H1 (cell line): ENCODE results near the gene E2F2.

Source experiments
- BRCA1 ChIP-seq: IDR thresholded peaks from 2 replicates; pipeline ENCODE4 v1.6.1; 2012; ENCODE audit warnings: low read depth, low read length, improper control_type of control experiment
- CEBPB ChIP-seq: IDR thresholded peaks from 2 replicates; pipeline ENCODE4 v1.6.1; 2012; ENCODE audit warnings: low read depth, low read length
- CTCF ChIP-seq, 3 experiments: IDR thresholded peaks; 1 replicate in 2 of 3; 2 replicates in 1 of 3; pipeline versions ENCODE4 v1.5.1 to v1.6.1; 2011; ENCODE audit warnings: low read length in 3 of 3, mild to moderate bottlenecking in 3 of 3, inconsistent platforms in 2 of 3, low read depth in 1 of 3, moderate library complexity in 1 of 3; ENCODE audit not compliant: insufficient read depth in 1 of 3; ENCODE audit errors: control extremely low read depth in 1 of 3
- EP300 ChIP-seq, 2 experiments: IDR thresholded peaks; 1 replicate in 1 of 2; 2 replicates in 1 of 2; pipeline ENCODE4 v1.6.1; 2011 to 2012; ENCODE audit warnings: low read depth in 2 of 2, low read length in 2 of 2, mild to moderate bottlenecking in 2 of 2, borderline replicate concordance in 1 of 2, inconsistent platforms in 1 of 2, moderate library complexity in 1 of 2
- EZH2 ChIP-seq: fragments of 200-600 bp; sonication (generic); IDR thresholded peaks from 2 replicates; pipeline ENCODE4 v1.7.1; 2012; ENCODE audit warnings: low read depth, mild to moderate bottlenecking, moderate library complexity, low read length, inconsistent platforms; ENCODE audit not compliant: severe bottlenecking
- JUND ChIP-seq: IDR thresholded peaks from 2 replicates; pipeline ENCODE4 v1.6.1; 2011; ENCODE audit warnings: mild to moderate bottlenecking, improper control_type of control experiment, low read length
- POLR2A ChIP-seq, 2 experiments: IDR thresholded peaks; 1 replicate in 1 of 2; 2 replicates in 1 of 2; pipeline ENCODE4 v1.6.1; 2011; ENCODE audit warnings: low read depth in 2 of 2, low read length in 2 of 2, mild to moderate bottlenecking in 2 of 2; ENCODE audit errors: control extremely low read depth in 1 of 2
- RAD21 ChIP-seq, 2 experiments: IDR thresholded peaks in 1 of 2; conservative IDR thresholded peaks in 1 of 2; 2 replicates each; pipeline ENCODE4 v1.6.1; 2011; ENCODE audit warnings: low read depth in 2 of 2, low read length in 2 of 2, improper control_type of control experiment in 1 of 2, inconsistent platforms in 1 of 2, mild to moderate bottlenecking in 1 of 2, moderate library complexity in 1 of 2
- SIX5 ChIP-seq: IDR thresholded peaks from 2 replicates; pipeline ENCODE4 v1.6.1; 2011; ENCODE audit warnings: mild to moderate bottlenecking, low read depth, low read length
- SRF ChIP-seq: IDR thresholded peaks from 2 replicates; pipeline ENCODE4 v1.6.1; 2011; ENCODE audit warnings: mild to moderate bottlenecking, low read depth, low read length, moderate library complexity
- TAF1 ChIP-seq: IDR thresholded peaks from 2 replicates; pipeline ENCODE4 v1.6.1; 2011; ENCODE audit warnings: mild to moderate bottlenecking, low read depth, low read length
- TEAD4 ChIP-seq: IDR thresholded peaks from 2 replicates; pipeline ENCODE4 v1.6.1; 2012; ENCODE audit warnings: low read depth, low read length, inconsistent platforms, mixed read lengths
- TF ChIP-seq, protein P1 (sequence below): IDR thresholded peaks from 2 replicates; pipeline ENCODE4 v1.6.1; 2011; ENCODE audit warnings: low read depth, mild to moderate bottlenecking, low read length; ENCODE audit not compliant: insufficient read depth
- TF ChIP-seq, protein P2 (sequence below): IDR thresholded peaks from 2 replicates; pipeline ENCODE4 v1.6.1; 2012; ENCODE audit warnings: inconsistent platforms

DNA sequence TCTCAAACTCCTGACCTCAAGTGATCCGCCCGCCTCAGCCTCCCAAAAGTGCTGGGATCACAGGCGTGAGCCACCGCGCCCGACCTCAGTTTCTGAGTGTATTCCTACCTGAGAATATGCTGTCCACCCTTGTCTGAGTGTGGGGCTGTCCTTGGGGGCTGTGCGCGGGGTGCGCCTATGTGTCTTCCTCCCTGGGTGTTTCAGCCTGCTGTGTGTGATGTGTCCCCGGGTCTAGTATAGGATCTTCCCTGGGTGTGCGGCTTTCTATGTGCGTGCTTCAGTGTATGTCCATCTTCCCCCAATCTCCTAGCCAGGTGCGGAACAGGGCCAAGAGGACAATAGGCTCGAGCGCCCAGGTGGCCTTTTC, 36.6 kb upstream of the E2F2 start:
- TF ChIP-seq CTCF (IDR thresholded peaks at IDR 0.05; ENCODE audit: control extremely low read depth in 1 of 3, insufficient read depth in 1 of 3, low read depth in 1 of 3, low read length in 3 of 3) (no peak), EP300 (IDR thresholded peaks at IDR 0.05; ENCODE audit: borderline replicate concordance in 1 of 2, low read depth in 2 of 2, low read length in 2 of 2) (no peak), POLR2A (IDR thresholded peaks at IDR 0.05; ENCODE audit: control extremely low read depth in 1 of 2, low read depth in 2 of 2, low read length in 2 of 2) (no peak), SIX5 (no peak), TAF1 (no peak), TEAD4 (no peak), BRCA1 (no peak), EZH2 (no peak), SRF (no peak), CEBPB (no peak), JUND (no peak), RAD21 (IDR thresholded peaks at IDR 0.05 in 1 of 2, conservative IDR thresholded peaks at IDR 0.05 in 1 of 2; ENCODE audit: low read depth in 2 of 2, low read length in 2 of 2) (no peak)
- TF ChIP-seq, protein P1, sequence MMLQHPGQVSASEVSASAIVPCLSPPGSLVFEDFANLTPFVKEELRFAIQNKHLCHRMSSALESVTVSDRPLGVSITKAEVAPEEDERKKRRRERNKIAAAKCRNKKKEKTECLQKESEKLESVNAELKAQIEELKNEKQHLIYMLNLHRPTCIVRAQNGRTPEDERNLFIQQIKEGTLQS = no peak
- TF ChIP-seq, protein P2, sequence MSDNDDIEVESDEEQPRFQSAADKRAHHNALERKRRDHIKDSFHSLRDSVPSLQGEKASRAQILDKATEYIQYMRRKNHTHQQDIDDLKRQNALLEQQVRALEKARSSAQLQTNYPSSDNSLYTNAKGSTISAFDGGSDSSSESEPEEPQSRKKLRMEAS = no peak
